C1 segment of cervical spinal cord (tissue), 14 donors: ENCODE measurements around the gene PRM1.
"Not testable (repeated sequence)": the region's sequence is repeated elsewhere in the genome, so short reads cannot be mapped to it uniquely, and the experiment has no call there.

ENCODE experiments used
- DNase-seq, 14 donors: peaks; one replicate each; lab custom pipeline; 2025; lab: John Stamatoyannopoulos, UW

Gene PRM1

DNA sequence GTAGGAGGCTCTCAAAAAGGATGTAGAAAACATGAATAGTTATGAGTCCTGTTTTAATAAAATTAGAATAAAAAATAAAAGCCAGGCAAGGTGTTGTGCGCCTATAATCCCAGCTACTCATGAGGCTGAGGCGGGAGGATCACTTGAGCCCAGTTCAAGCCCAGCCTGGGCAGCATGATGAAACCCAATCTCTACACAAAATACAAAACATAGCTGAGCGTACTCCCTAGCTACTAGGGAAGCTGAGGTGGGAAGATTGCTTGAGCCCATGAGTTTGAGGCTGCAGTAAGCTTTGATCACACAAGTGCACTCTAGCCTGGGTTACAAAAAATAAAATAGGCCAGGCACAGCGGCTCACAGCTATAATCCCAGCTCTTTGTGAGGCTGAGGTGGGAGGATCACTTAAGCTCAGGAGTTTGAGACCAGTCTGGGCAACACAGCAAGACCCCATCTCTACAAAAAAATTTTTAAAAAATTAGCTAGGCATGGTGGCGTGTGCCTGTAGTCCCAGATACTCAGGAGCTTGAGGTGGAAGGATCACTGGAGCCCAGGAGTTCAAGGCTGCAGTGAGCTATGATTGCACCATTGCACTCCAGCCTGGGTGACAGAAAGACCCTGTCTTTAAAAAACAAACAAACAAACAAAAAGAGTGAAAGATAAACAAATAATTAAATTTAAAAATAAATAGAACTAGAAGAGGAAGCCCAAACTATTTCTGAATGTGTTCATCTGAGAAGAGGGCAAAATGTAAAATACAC lies 17.2 kb upstream of the PRM1 start:
- no peak for DNase-seq

DNA sequence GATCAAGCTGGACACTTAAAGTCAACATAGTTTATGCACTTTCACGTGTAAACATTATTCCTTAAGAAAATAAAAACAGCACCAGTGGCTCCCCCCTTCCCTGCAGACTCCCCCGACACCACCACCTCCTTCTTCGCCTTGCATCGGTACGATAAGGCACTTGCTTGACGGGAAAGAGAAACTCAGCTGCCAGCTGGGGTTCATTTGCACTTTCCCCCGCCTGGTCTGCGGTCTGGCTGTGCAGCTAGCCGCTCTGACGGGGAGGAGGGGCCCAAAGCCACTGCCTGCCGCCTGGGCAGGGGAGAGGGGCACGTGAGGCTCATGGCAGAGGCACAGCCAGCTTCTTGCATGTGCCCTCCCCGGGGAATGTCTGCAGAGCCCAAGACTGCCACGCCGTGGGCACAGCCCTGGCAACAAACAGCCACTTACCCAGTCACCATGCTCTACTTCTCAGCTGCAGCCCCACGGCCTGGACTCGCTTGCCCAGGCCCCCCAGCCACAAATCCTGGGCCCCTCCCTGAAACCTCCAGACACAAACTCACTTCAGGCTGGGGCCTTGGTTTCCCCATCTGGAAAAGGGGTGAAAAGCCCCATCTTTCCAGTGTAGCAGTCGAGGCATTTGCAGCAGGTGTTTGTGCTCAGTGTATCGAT lies 16.5 kb upstream of the PRM1 start:
- DNase-seq: peak in 13 of 14 donors; percentile 9 to 82 (median 56)

DNA sequence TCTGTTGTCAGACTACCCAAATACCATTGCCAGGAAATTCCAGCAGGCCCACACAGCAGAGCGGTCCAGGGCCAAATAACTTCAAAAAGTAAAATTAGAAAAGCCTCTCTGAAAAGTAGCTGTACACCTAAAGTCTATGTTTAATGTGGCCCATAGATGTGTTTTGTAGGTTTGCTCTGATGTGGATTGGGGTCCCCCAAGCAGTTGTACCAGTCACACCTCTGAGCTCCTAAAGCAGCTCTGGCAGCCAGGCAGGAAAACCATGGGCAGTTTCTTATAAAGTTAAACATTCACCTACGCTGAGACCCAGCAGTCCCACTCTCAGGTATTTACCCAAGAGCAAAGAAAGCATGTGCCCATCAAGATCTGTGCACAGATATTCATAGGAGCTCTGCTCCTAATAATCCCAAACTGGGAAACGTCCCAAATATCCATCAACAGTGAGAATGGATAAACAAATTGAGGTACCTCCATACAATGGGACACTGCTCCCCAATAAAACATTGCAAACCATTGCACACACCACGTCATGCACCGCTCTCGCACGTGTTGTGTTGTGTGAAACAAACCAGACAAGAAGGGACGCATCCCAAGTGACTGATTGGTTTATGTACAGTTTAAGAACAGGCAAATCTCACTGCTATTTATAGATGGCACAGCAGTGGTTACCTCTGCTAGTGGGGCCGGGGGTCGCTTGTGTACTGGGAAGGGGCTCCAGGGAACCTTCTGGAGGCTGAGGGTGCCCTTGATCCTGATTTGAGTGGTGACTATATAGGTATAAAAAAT lies 15.8 kb upstream of the PRM1 start:
- DNase-seq: no peak

GRCh38 chr16:11296351-11296705 lies 15.2 kb upstream of the PRM1 start:
- no peak for DNase-seq

GRCh38 chr16:11295672-11296071 lies 14.5 kb upstream of the PRM1 start:
- no peak for DNase-seq

DNA sequence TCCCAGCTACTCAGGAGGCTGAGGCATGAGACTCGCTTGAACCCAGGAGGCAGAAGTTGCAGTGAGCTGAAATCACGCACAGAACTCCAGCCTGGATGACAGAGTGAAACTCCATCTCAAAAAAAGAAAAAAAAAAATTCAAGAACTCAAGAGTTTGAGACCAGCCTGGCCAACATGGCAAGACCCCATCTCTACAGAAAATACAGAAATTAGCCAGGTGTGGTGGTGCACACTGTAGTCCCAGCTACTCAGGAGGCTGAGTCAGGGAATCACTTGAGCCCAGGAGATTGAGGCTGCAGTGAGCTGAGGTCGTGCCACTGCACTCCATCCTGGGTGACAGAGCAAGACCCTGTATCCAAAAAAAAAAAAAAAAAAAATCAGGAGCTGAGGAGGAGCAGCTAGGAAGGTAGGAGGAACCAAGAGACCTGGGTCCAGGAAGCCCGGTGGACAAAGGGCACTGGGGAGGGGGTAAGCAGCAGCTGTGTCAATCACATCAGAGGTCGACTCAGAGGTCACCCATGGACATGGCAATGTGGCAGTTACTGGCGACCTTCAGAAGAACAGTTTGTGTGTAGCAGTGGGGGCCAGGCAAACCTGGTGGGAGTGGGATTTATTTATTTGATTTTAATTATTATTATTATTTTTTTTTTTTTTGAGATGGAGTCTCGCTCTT lies 11.1 kb upstream of the PRM1 start:
- no peak for DNase-seq

- no peak for DNase-seq
Measured at GRCh38 chr16:11291091-11291703, 10.1 kb upstream of the PRM1 start.

DNA sequence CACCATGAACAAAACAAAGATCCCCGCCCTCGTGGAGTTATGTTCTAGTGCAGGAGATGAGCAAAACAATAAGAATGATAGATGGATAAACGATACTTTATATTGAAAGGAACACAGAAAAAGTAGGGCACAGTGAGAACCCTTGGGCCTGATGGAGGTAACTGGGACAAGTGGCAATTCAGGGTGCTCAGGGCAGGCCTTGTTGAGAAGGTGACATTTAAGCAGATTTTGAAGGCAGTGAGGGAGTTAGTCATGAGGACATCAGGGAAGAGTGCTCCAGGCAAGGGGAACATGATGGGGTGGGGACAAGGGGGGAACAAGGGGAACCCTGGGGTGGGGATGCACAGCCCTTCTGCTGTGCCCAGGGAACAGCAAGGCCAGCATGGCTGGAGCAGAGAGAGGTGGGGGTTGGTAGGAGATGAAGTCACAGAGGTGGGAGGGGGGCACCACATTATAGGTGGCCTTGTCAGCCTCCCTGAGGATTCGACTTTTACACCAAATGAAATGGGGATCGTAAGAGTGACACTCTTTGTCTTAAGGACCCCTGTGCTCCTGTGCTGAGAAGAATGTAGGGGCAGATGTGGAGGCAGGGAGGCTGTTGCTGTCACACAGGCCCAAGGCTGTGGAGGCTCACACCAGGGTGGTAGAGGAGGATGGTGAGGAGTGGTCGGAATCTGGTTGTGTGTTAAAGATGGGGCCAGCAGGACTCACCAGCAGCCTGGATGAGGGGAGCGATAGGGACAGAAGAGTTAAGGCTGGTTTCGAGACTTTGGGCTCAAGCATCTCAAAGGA lies 9.2 kb upstream of the PRM1 start:
- DNase-seq: no peak

- DNase-seq: not testable (repeated sequence)
Measured at GRCh38 chr16:11289696-11290095, 8.6 kb upstream of the PRM1 start.

DNA sequence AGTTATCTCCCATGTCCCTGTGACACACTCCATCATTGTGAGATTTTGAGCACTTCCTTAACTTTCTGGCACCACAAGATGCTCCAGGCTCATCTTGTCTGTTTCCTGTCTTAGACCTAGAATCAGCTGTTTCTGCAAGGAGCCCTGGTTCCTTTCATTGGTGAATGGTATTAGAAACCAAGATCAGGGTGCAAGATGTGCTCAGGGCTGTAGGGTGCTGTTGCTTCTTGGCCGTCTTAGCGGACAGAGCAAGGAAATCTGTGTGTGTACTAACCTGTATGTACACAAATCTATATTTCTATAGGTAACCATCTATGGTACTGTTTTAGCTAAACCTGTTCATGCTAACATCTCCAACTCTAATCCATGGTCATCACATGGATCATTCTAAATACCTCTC lies 8.1 kb upstream of the PRM1 start:
- no peak for DNase-seq

DNA sequence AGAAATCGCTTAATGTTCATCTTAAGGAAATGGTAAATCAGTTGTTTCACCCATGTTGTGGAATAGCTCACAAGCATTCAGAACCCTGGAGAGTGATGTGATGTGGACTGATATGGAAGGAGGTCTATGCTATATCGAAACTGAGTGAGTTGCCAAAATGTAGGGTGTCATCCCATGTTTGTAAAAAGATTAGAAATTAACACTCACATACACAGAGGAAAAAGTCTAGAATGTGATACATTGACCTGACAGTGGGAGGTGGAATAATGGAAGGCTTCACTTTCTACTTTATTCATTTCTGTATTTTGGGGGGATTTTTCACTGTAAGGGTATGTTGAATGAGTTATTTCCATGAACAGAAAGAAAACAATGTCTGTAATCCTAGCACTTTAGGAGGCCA lies 4.7 kb upstream of the PRM1 start:
- DNase-seq: no peak

- DNase-seq: no peak
Measured at GRCh38 chr16:11283820-11284248, 2.7 kb upstream of the PRM1 start.

- no peak for DNase-seq
Measured at GRCh38 chr16:11278681-11279628, 2.2 kb downstream of the PRM1 start.

GRCh38 chr16:11277607-11278337 lies 3.4 kb downstream of the PRM1 start:
- DNase-seq: no peak

DNA sequence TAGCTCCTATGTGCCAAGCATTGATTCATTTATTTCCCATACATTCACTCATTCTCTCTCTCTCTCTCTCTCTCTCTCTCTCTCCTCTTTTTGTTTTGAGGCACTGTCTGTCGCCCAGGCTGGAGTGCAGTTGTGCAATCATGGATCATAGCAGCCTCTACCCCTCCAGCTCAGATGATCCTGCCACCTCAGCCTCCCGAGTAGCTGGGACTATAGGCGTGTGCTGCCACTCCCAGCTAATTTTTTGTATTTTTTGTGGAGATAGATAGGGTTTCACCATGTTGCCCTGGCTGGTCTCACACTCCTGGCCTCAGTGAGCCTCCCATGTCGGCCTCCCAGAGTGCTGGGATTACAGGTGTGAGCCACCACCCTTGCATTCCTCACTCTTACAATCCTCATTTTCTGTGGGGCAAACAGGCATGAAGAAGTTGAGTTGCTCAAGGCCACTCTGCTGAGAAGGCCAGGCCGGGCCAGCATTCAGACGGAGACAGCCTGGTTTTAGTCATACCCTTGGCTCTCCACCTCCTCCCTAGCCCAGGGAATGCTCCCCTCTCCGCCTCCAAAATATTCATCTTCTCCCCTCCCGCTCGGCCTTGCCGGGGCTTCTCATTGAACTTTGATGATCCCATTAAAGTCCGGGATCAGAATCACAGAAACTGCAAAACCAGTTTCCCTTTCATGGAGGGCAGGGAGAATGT lies 4.1 kb downstream of the PRM1 start:
- no peak for DNase-seq

DNA sequence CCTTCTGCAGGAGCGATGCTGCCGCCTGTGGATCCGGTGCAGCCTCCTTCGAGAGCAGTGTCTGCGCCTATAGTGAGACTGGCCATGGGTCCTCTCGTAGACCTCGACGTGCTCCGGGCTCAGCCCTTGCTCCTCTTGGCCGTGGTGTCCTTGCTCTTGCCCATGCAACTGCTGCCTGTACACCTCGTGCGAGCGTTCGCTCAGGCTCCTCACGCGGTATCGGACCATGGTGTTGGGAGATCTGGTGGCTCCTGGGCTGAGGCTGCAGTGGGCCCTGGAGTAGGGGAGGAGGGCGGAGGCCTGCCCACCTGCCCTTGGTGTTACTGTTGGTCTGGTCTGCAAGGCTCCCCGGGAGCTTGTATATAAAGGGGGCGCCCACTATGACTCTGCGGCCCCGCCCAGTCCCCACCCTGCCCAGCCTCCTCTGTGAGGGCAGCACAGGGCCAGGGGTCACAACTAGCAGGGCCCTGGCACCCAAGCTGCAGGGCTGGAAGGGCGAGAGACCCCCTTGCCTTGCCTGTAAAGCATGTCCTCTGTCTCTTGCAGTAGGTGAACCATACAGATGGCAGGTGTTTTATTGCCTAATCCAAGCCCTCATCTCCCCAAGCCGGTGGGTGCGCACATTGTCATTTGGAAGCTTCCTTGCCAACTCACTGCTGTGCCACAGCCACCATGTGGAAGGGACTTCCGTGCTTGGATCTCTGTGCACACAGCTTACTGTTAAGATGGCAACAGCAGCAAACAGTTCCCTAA lies 4.8 kb downstream of the PRM1 start, which contains the start of gene PRM2:
TSS of gene PRM2 (minus strand) at position 338 of the 753 bp plus-strand sequence. CDS start at position 228, 110 bp downstream.
- DNase-seq: no peak

- no peak for DNase-seq
Measured at GRCh38 chr16:11274964-11275363, 6.2 kb downstream of the PRM1 start.
